ENCODE results near the gene TMEM255B. TPM values are rescaled to one million over a fixed set of nuclear protein-coding genes. Genes with fewer than 3 reads are reported as not detected.

The TMEM255B gene
- total RNA-seq, 1 experiment from 2014 or later, result 2.8 TPM

- WGBS (ENCODE audit: extremely low coverage, insufficient read length, low lambda C conversion rate), result no CpG with 5 or more reads among the region's 19 CpGs
- no peak for DNase-seq
Observed at GRCh38 chr13:113832205-113832604, 73.2 kb downstream of the TMEM255B start.

More at GRCh38 chr13:113832205-113832604, 73.2 kb downstream of the TMEM255B start:
- Histone ChIP-seq H4K8ac (replicated peaks; ENCODE audit: insufficient read length, low read depth, low read length) (no peak overlapping the region), H4K20me1 (ENCODE audit: control insufficient read depth, insufficient read depth, insufficient read length) (no peaks in the 10 kb centered on the region), H3T11ph (ENCODE audit: low read length) (no peak overlapping the region), H3K23me2 (ENCODE audit: insufficient read length, low read depth, low read length, poor library complexity, severe bottlenecking) (no peaks in the 10 kb centered on the region), H4K5ac (ENCODE audit: insufficient read length, low read depth, low read length) (no peak overlapping the region), H2BK120ac (ENCODE audit: low read depth, low read length, poor library complexity, severe bottlenecking) (no peak overlapping the region), H3K9ac (ENCODE audit: extremely low read depth, insufficient read length, low read length) (no peak overlapping the region), H2BK20ac (ENCODE audit: low read depth, low read length, poor library complexity, severe bottlenecking) (no peak overlapping the region), H3K79me1 (ENCODE audit: insufficient read depth, low read depth, low read length, poor library complexity, severe bottlenecking) (no peaks in the 10 kb centered on the region), H2AK5ac (ENCODE audit: insufficient read length, low read length) (no peak overlapping the region), H3K18ac (ENCODE audit: insufficient read length, low read depth, low read length) (no peak overlapping the region), H2BK5ac (ENCODE audit: insufficient read length, low read length) (no peak overlapping the region), H3K79me2 (ENCODE audit: insufficient read depth, low read length) (no peaks in the 10 kb centered on the region), H2AFZ (ENCODE audit: low read length) (no peak overlapping the region), H2BK12ac (ENCODE audit: insufficient read length, low read depth, low read length) (no peak overlapping the region), H3K23ac (ENCODE audit: insufficient read length, low read depth, low read length) (no peak overlapping the region), H2BK15ac (ENCODE audit: low read depth, low read length) (no peak overlapping the region), H3K27me3 (ENCODE audit: insufficient read depth, low read length) (no peaks in the 10 kb centered on the region), H3K4me1 (ENCODE audit: insufficient read depth, low read length) (no peaks in the 10 kb centered on the region), H3K27ac (ENCODE audit: insufficient read length, low read depth, low read length) (no peak overlapping the region), H3K9me3 (ENCODE audit: control insufficient read depth, low read depth, low read length) (no peaks in the 10 kb centered on the region), H3K14ac (ENCODE audit: insufficient read depth, low read length) (no peak overlapping the region), H3K4me2 (ENCODE audit: insufficient read depth, insufficient read length, low read length) (no peak overlapping the region), H4K91ac (ENCODE audit: insufficient read length, low read depth, low read length) (no peak overlapping the region), H3K56ac (ENCODE audit: insufficient read length, low read depth, low read length) (no peak overlapping the region), H3K4ac (ENCODE audit: low read depth, low read length) (no peak overlapping the region)
- Mint-ChIP-seq H3K27ac (no peak overlapping the region), H3K4me3 (no peak overlapping the region), H3K36me3 (ENCODE audit: insufficient read depth in 1 of 3, low read depth in 3 of 3) (peaks cover 12 to 51% (median 25%) of the 10 kb centered on the region in 3 experiments; a peak in 6 of 7 replicates), H3K9me3 (no peaks in the 10 kb centered on the region), H3K27me3 (ENCODE audit: low read depth) (no peaks in the 10 kb centered on the region), H3K4me1 (peaks cover 7 to 10% of the 10 kb centered on the region in 2 experiments)
- no peak for TF ChIP-seq CTCF (conservative IDR thresholded peaks at IDR 0.05)

All from H9 (cell line).